HS-5 (cell line): ENCODE measurements around the gene MAN2B2.
A peak's percentile ranks its signal among the peaks of the same experiment; 100 is the strongest.

Source experiments
- DNase-seq: peaks from one replicate; pipeline ENCODE4 v3.0.0-alpha.2; 2012; ENCODE audit warnings: low read depth

MAN2B2 gene

GRCh38 chr4:6546681-6547447, 28.1 kb upstream of the MAN2B2 start:
- peak; percentile 25 for DNase-seq

- DNase-seq = no peak
Observed at GRCh38 chr4:6548201-6548881, 26.6 kb upstream of the MAN2B2 start.

DNA sequence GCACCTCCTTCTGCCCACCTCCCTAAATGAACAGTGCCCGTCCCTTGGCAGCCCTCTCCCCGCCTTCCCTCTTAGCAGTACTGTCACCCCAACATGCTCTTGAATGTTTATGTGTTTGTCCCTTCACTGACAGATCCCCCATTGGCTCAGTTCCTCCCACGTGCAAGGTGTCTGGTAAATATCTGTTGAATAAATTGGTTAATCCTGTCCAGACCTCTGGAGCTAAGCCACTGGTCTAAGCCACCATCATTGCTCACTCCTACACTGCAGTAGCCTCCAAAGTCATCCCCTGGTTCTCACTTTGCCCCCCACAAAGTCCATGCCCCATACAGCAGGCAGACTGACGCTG, 26.1 kb upstream of the MAN2B2 start:
- no peak for DNase-seq

- DNase-seq = no peak
Observed at GRCh38 chr4:6549445-6549844, 25.5 kb upstream of the MAN2B2 start.

- no peak for DNase-seq
Observed at GRCh38 chr4:6549890-6550620, 24.9 kb upstream of the MAN2B2 start.

GRCh38 chr4:6550821-6551220, 24.2 kb upstream of the MAN2B2 start:
- DNase-seq = no peak

GRCh38 chr4:6551660-6552059, 23.3 kb upstream of the MAN2B2 start:
- no peak for DNase-seq

- DNase-seq = no peak
Observed at GRCh38 chr4:6555519-6555918, 19.5 kb upstream of the MAN2B2 start.

DNA sequence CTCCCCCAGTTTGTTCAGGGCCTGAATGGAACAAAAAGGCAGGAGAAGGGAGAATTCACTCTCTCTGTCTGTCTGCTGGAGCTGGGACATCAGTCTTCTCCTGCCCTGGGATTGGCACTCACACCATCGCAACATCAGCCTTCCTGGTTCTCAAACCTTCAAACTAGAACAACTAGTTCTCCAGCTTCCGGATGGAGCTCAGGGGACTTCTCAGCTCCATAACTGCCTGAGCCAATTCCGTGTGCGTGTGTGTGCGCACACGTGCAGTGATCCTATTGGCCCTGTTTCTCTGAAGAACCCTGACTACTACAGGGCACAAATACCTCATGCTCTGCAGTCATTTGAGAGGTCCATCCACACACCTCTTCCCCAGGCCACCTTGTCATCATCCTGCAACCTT, 18.7 kb upstream of the MAN2B2 start:
- no peak for DNase-seq

- DNase-seq = no peak
Observed at GRCh38 chr4:6557185-6557584, 17.8 kb upstream of the MAN2B2 start.

DNA sequence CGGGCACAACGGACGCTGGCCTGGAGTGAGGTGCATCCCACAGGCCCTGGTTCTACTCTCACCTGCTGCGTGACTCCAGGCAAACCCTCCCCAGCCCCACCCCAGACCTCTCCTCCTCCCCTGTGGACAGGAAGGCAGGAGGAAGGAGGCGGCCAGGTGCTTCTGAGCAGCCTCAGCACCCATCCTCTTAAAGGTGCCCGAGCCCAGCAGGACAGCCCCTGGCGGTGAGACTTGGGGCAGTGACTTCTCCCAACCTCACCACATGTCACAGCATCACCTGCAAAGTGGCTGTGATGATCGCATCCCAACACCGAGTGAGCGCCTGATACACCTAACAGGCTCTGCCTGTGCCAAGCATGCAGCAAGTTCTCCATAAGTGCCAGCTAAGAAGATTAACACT, 17.1 kb upstream of the MAN2B2 start:
- no peak for DNase-seq

GRCh38 chr4:6560416-6561172, 14.4 kb upstream of the MAN2B2 start:
- no peak for DNase-seq

DNA sequence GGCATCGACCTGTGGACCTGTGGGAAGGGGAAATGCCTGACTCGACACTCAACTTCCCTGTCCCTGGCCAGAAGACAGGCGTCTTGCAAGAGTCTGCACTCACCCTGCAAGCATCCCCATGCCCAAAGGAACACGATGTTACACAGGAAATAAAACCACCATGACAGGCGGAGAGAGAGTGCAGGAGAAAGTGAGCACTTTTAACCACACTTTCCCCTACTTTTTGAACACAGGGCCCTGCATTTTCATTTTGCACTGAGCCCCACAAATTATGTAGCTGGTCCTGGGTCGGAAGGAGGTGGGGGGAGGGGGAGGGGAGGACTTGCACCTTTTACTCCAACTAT, 13.8 kb upstream of the MAN2B2 start:
- no peak for DNase-seq

DNA sequence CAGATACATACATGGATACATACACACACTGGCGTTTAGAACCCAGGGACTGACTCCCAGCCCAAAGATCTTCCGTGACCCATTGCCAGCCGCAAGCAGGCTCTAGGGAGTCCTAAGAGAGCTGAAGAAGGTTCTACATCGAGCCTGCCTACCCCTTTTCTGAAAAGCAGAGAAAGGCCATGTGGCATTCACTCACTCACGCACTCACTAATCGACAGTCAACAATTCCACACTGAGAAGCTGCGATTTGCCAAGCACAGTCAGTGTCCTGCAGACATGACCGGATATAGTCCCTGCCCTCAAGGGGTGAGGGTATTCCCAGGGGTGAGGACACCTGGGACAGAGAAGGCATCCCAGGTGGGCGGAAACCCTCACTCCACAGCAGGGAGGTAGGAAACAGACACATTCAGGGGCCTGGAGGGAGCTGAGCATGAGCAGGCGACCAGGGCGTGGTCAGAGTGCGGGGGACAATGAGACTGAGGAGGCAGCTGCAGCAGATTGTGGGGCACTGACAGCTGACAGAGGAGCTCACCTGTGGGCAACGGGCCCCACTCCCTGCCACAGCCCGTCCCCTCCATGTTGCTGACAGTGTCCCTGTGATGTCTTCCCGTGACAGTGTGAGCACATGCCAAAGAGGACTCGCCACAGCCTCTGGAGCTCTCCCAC, 13.2 kb upstream of the MAN2B2 start:
- no peak for DNase-seq

DNA sequence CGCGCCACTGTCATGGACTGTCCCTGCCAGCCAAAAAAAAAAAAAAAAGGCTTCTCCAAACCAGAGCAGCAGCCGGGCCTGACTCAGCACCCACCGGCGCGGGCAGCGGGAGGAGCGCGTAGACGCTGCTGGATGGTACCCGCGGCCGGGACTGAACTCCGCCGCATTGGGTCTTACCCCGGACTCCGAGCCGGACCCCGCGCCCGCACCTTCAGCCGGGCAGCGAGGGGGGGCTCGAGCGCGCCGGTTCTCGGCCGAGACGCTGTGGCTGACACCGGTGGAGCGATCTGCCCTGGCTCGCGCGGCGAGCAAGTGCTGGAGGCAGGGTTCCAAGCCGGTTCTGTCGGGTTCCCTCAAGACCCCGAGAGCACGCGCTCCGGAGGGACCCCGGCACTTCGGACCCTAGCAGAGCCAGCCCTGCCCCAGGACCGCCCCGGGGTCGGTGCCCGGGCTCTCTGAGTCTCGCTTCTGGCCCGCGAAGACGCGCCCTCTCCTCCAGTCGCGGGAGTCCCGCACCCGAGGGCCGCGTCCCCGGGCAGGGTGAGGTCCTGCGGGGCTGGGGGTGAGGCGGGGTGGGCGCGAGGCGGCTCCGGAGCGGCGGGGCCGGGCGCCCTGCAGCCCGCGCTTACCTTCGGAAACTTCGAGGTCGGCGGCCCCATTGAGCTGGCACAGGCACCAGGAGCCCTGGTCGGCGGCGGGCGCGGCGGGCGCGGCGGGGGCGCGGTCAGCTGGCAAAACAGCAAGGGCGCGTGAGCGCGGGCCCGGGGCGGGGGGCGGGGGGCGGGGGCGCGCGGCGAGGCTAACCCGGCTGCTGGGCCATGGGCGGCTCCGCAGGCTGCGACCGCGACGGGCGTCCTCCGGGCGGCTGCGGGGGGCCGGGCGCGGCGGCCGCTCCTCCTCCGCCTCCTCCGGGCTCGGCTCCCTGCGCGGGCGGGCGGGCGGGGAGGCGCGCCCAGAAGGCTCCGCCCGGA, 11.8 kb upstream of the MAN2B2 start:
- no peak for DNase-seq

DNA sequence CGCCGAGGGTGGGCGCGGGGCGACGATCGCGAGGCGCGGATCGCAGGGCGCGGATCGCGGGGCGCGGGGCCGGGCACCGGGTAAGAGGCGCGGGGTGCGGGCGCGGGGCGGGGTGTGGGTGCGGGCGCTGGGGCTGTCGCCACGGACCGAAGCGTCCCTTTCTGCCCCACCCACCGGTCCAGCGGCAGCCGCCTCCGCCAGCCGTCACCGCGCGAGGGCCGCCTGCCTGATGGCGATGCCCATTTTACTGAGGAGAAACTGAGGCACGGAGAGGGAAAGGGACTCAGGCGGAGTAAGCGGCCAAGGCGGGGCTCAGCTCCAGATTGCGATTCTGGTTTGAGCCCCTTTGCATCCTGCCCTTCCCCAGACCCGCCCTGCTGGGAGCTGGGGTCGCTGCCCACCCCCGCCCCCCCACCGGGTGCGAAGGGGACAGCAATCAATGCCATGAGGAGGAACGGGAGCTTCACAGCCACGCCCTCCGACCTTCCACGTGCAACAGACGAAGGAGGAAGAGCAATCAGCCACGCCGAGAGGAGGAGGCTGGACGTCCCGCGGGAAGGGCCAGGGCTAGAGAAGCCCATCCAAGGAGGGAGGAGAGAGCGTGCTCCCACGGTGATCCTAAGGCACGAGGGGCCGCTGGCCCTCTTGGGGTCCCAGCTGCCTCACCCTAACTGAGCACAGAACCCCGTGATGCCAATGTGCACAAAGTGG, 10.9 kb upstream of the MAN2B2 start:
- DNase-seq = no peak

DNA sequence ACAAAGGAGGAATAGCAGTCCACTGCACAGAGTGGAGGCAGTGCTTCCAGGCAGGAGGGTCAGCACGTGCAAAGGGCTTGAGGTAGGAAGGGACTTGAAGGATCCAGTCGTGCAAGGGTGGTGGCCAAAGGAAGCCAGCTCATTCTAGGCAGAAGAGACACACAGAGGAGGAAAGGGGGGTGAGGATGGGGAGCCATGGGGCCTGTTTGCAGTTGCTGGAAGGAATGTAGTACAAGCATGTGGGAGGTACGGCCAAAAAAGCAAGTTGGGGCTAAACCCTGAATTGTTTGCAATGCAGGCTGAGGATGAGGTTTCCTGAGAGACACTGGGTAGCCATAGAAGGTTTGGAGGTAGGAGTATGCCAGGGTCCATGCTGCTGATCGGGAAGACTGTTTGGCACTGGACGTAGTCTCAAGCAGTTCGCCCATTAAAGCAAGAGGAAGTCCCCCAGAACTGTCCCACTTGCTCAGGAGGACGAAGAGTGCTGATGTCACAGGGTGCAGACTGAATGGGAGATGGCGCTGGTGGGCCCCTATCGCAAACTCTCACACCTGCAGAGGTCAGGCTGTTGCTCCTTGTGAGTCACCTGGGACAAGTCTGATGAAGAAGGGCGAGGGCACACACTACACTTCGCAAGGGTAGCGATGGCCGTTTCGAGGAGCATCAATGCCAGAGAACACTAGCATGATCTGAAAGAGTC, 9.1 kb upstream of the MAN2B2 start:
- DNase-seq = no peak

- no peak for DNase-seq
Observed at GRCh38 chr4:6566391-6567190, 8.4 kb upstream of the MAN2B2 start.

DNA sequence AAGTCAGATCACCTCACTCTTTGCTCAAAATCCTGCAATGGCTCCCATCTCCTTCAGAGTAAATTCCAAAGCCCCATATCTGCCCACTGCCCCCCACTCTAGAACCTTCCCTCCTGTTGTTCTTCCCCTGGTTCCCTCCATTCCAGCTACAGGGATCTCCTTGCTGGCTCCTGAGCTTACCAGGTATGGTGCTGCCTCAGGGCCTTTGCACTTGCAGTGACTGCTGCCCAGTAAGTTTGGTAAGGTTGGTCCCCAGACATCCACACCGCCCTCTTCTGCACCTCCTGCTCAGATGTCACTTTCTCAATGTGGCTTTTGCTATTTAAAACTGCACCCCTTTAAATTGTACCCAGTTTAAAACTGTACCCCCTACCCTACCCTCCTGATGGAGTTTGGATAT, 7.8 kb upstream of the MAN2B2 start:
- no peak for DNase-seq
